DMS153 treated with DMSO at 0.1 percent for 48 hours (cell line): ENCODE measurements around the gene NHS.
"Not testable (repeated sequence)": the region's sequence is repeated elsewhere in the genome, so short reads cannot be mapped to it uniquely, and the experiment has no call there.

Experiments used
- DNase-seq: peaks from one replicate; lab custom pipeline; 2025; ENCODE audit not compliant: unreplicated experiment; lab: John Stamatoyannopoulos, UW

The NHS gene

GRCh38 chrX:17544821-17545220 lies 169.8 kb downstream of the NHS start:
- no peak for DNase-seq

GRCh38 chrX:17546356-17546755 lies 171.4 kb downstream of the NHS start:
- DNase-seq = no peak

- no peak for DNase-seq
Observed at GRCh38 chrX:17547658-17548057, 172.7 kb downstream of the NHS start.

- no peak for DNase-seq
Observed at GRCh38 chrX:17549107-17549651, 174.2 kb downstream of the NHS start.

- DNase-seq = no peak
Observed at GRCh38 chrX:17550011-17550410, 175.0 kb downstream of the NHS start.

- no peak for DNase-seq
Observed at GRCh38 chrX:17552044-17552650, 177.1 kb downstream of the NHS start.

GRCh38 chrX:17553469-17553868 lies 178.5 kb downstream of the NHS start:
- DNase-seq = no peak

- DNase-seq = no peak
Observed at GRCh38 chrX:17553961-17554482, 179.0 kb downstream of the NHS start.

- no peak for DNase-seq
Observed at GRCh38 chrX:17554914-17555313, 179.9 kb downstream of the NHS start.

- no peak for DNase-seq
Observed at GRCh38 chrX:17555846-17556245, 180.8 kb downstream of the NHS start.

GRCh38 chrX:17559728-17560379 lies 184.9 kb downstream of the NHS start:
- no peak for DNase-seq

GRCh38 chrX:17560385-17560784 lies 185.4 kb downstream of the NHS start:
- DNase-seq = no peak

- DNase-seq = no peak
Observed at GRCh38 chrX:17563076-17563475, 188.1 kb downstream of the NHS start.

- DNase-seq = no peak
Observed at GRCh38 chrX:17563515-17563914, 188.5 kb downstream of the NHS start.

- DNase-seq = no peak
Observed at GRCh38 chrX:17564689-17565409, 189.8 kb downstream of the NHS start.

GRCh38 chrX:17566740-17567139 lies 191.7 kb downstream of the NHS start:
- no peak for DNase-seq

GRCh38 chrX:17567187-17567586 lies 192.2 kb downstream of the NHS start:
- DNase-seq = no peak

- DNase-seq = no peak
Observed at GRCh38 chrX:17567821-17568220, 192.8 kb downstream of the NHS start.

- not testable (repeated sequence) for DNase-seq
Observed at GRCh38 chrX:17568804-17569203, 193.8 kb downstream of the NHS start.

- DNase-seq = no peak
Observed at GRCh38 chrX:17579026-17579425, 204.0 kb downstream of the NHS start.

GRCh38 chrX:17580539-17581152 lies 205.6 kb downstream of the NHS start:
- no peak for DNase-seq
